ENCODE measurements around the gene PITPNC1. TPM values are rescaled to one million over a fixed set of nuclear protein-coding genes. Genes with fewer than 3 reads are reported as not detected.
"Not testable (repeated sequence)": the region's sequence is repeated elsewhere in the genome, so short reads cannot be mapped to it uniquely, and the experiment has no call there.

Gene PITPNC1
- total RNA-seq, 2 donors from 2014 or later, result 79.5 to 109 TPM

DNA sequence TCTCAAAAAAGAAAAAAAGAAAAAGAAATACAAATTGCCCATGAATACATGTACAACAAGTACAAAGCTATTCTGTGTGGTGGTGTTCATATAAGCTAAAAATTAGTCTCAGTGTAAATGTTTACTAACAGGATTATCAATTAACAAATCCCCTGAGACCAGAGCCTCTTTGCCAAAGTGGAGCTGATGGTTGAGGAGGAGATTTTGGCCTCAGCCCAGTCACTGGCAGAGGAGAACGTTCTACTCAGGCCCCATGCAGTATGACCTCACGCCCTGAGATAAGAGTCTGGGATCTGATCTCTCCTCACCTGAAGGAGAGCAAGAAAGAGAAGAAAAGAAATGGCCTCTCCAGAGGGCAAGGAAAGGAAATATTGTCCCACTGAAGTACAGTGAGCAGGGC, 305.1 kb downstream of the PITPNC1 start:
- peaks cover 17% of the 10 kb centered on the region for H3K4me1 Mint-ChIP-seq (ENCODE audit: low read depth)
- peaks cover 0 to 1% of the 10 kb centered on the region in 2 donors for H3K9me3 Mint-ChIP-seq
- peaks cover 0 to 1% of the 10 kb centered on the region in 2 donors for H3K36me3 Mint-ChIP-seq (ENCODE audit: insufficient read depth in 2 of 2)
- no peak overlapping the region for H3K4me3 Mint-ChIP-seq
- no peak overlapping the region for H3K27ac Mint-ChIP-seq
- no peak for ATAC-seq (replicated peaks in 1 of 2)
- no peak for DNase-seq
- no peaks in the 10 kb centered on the region for H3K27me3 Mint-ChIP-seq (ENCODE audit: low read depth)

DNA sequence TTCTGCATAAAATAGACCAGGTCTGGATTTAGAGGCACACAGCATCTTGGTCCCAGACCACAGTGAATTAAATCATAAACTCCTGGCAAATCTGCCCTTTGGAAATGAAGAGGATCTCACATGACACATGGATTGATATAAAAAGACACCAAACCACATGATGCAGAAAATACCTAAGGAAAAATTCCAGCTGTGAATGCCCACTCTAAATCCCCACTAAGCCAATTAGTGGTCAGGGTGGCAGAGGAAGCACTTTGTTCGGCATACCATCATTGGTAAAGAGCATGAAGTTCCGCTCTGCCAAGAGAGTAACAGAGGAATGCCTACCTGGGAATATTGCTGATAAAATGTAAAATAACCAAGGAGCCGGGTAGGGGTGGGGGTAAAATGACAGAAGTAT, 308.3 kb downstream of the PITPNC1 start:
- Mint-ChIP-seq H3K4me1 (ENCODE audit: low read depth) (peaks cover 4% of the 10 kb centered on the region), H3K27ac (no peak overlapping the region), H3K36me3 (ENCODE audit: insufficient read depth in 2 of 2) (no peaks in the 10 kb centered on the region), H3K9me3 (no peaks in the 10 kb centered on the region), H3K27me3 (ENCODE audit: low read depth) (no peaks in the 10 kb centered on the region), H3K4me3 (no peak overlapping the region)
- DNase-seq (no peak), ATAC-seq (replicated peaks in 1 of 2) (no peak)

DNA sequence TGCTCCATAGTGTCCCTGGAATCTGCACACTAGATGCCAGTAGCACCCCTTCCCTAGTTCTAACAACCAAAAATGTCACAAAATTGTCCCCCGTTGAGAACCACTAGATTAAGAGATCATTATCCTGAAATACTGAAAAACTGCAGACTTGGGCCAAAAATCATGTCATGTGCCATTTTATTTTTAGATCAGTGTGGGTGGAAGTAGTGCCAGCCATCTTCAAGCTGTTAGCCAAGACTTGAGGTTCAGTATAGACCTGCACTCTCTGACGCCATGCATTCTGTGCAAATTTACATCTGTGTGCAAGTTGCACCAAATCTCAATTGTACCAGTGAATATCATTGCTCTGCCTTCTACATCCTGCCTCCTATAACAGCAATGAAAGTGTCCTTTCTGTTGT, 309.2 kb downstream of the PITPNC1 start:
- DNase-seq, result no peak
- no peaks in the 10 kb centered on the region for H3K9me3 Mint-ChIP-seq
- no peaks in the 10 kb centered on the region for H3K27me3 Mint-ChIP-seq (ENCODE audit: low read depth)
- H3K4me3 Mint-ChIP-seq, result no peak overlapping the region
- H3K27ac Mint-ChIP-seq, result no peak overlapping the region
- no peaks in the 10 kb centered on the region for H3K36me3 Mint-ChIP-seq (ENCODE audit: insufficient read depth in 2 of 2)
- ATAC-seq (replicated peaks in 1 of 2), result no peak
- H3K4me1 Mint-ChIP-seq (ENCODE audit: low read depth), result no peaks in the 10 kb centered on the region

DNA sequence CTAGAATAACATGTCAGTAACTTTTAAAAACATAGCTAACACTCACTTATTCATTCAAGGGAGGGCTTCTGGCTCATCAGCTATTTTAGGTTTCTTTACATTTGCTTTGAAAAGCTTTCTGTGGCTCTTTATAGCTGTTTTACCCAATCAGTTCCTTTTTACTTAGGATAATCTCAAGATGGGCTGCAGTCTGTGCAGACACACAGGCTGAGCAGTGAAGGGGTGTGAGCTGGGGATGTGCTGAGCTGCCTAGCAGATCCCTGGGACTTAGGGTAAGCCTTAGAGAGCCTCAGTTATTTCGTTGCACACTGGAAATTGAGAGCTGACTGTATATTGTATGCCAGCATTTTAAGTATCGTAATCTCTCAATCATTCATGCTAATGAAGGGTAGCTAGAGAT, 310.4 kb downstream of the PITPNC1 start:
- ATAC-seq (replicated peaks in 1 of 2) (no peak), DNase-seq (no peak)
- Mint-ChIP-seq H3K27me3 (ENCODE audit: low read depth) (no peaks in the 10 kb centered on the region), H3K27ac (no peak overlapping the region), H3K36me3 (ENCODE audit: insufficient read depth in 2 of 2) (peaks cover 0 to 2% of the 10 kb centered on the region in 2 donors), H3K9me3 (no peaks in the 10 kb centered on the region), H3K4me3 (no peak overlapping the region), H3K4me1 (ENCODE audit: low read depth) (no peaks in the 10 kb centered on the region)

DNA sequence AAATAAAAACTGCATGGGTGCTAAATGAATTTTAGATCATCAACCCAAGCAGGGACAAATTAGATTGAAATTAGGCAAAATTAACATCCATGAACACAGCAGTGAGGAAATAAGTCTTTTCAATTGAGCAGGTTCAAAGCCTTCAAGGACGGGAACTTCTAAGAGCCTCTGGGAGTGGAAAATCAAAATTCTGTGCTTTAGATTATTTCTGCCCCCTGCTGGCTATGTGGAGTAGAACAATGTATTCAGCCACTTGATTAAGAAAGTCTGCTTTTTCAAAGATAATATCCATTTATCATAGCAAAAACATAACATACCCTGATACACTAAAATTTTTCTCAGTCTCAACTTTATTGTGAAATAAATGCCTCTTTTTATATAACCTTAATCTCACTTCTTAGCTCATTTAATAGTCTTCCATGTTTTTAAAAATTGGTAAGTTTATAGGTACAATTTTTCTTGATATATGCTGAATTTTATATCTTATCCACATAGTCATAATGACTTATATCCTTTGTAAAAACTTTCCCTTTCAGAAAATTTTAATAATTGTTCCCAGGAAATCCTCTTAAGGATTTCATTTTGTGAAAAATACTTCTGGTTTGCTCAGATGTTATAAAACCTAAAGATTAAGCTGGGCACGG, 312.6 kb downstream of the PITPNC1 start:
- H3K27ac Mint-ChIP-seq, result no peak overlapping the region
- H3K4me1 Mint-ChIP-seq (ENCODE audit: low read depth), result no peaks in the 10 kb centered on the region
- H3K27me3 Mint-ChIP-seq (ENCODE audit: low read depth), result no peaks in the 10 kb centered on the region
- H3K9me3 Mint-ChIP-seq, result no peaks in the 10 kb centered on the region
- ATAC-seq (replicated peaks in 1 of 2) (no peak), DNase-seq (peak; percentile 44 to 55)
- no peak overlapping the region for H3K4me3 Mint-ChIP-seq
- H3K36me3 Mint-ChIP-seq (ENCODE audit: insufficient read depth in 2 of 2), result peaks cover 0 to 2% of the 10 kb centered on the region in 2 donors

DNA sequence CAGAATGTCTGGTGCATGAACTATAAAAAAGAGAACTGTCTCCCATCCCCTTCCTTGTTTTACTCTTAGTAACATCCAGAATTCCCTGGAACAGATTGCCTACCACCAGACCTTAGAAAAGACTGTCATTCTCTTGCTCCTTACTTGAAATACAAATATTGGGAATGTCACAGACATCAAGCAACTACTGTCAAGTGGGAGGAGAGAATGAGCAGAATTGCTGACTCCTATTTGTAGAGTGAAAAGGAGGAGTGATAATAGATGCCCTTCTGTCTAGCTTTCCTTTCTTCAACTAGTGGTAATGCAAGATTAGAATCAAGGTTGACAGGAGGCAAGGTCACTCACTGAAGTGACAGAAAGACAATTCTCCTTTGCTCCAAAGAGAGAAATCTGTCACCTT, 316.7 kb downstream of the PITPNC1 start:
- Mint-ChIP-seq H3K4me3 (no peak overlapping the region), H3K4me1 (ENCODE audit: low read depth) (no peaks in the 10 kb centered on the region), H3K27me3 (ENCODE audit: low read depth) (no peaks in the 10 kb centered on the region), H3K27ac (no peak overlapping the region), H3K36me3 (ENCODE audit: insufficient read depth in 2 of 2) (peaks cover 0 to 2% of the 10 kb centered on the region in 2 donors), H3K9me3 (no peaks in the 10 kb centered on the region)
- no peak for DNase-seq
- no peak for ATAC-seq (replicated peaks in 1 of 2)

DNA sequence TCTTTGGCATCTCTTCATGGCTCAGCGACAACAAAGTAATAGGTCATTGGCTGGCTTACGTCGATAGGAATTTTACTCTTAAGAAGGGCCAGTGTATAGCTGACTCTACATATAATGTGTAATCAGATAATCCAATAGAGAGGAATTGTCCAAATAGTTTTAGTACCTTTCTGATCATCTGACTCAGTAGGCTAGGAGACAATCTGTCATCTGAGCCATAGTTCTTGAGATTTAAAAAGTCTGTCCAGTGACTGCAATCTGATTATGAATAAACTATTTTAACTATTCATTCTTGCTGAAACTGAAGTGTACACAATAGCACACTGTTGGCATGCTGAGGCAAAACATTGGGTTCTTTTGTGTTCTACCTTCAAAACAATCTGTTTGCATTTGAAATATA, 319.3 kb downstream of the PITPNC1 start:
- H3K27me3 Mint-ChIP-seq (ENCODE audit: low read depth), result no peaks in the 10 kb centered on the region
- no peak overlapping the region for H3K27ac Mint-ChIP-seq
- H3K36me3 Mint-ChIP-seq (ENCODE audit: insufficient read depth in 2 of 2), result peaks cover 0 to 2% of the 10 kb centered on the region in 2 donors
- DNase-seq, result no peak
- ATAC-seq (replicated peaks in 1 of 2), result no peak
- no peak overlapping the region for H3K4me3 Mint-ChIP-seq
- no peaks in the 10 kb centered on the region for H3K4me1 Mint-ChIP-seq (ENCODE audit: low read depth)
- no peaks in the 10 kb centered on the region for H3K9me3 Mint-ChIP-seq

DNA sequence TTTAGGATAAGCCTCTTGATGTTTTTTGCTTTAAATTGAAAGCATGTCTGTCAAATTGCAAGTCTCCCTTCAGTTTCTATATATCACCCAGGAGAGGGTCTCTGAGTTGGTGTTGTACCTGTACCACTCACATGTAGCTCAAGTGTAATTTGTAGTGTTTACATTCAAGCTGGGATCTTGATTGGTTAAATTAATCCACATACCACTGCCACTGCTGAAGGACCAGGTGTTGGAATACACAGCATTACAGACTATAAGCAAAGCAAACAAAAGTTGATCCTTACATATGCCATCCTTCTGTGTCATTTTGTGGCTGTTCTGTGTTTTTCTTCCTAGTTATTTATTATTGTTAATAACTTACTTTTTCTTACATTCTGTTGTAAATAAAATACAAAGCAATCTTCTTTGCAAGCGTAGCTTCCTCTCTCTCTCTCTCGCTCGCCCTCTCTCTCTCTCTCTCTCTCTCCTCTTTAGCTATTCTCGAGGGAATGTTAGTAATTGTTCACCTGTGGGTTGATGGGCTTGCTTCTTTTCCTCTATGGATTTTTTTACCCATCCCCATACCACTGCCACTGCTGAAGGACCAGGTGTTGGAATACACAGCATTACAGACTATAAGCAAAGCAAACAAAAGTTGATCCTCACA, 319.9 kb downstream of the PITPNC1 start:
- H3K36me3 Mint-ChIP-seq (ENCODE audit: insufficient read depth in 2 of 2), result no peaks in the 10 kb centered on the region
- H3K9me3 Mint-ChIP-seq, result no peaks in the 10 kb centered on the region
- no peaks in the 10 kb centered on the region for H3K4me1 Mint-ChIP-seq (ENCODE audit: low read depth)
- H3K27me3 Mint-ChIP-seq (ENCODE audit: low read depth), result no peaks in the 10 kb centered on the region
- no peak overlapping the region for H3K4me3 Mint-ChIP-seq
- no peak for ATAC-seq (replicated peaks in 1 of 2)
- H3K27ac Mint-ChIP-seq, result no peak overlapping the region
- DNase-seq, result no peak

DNA sequence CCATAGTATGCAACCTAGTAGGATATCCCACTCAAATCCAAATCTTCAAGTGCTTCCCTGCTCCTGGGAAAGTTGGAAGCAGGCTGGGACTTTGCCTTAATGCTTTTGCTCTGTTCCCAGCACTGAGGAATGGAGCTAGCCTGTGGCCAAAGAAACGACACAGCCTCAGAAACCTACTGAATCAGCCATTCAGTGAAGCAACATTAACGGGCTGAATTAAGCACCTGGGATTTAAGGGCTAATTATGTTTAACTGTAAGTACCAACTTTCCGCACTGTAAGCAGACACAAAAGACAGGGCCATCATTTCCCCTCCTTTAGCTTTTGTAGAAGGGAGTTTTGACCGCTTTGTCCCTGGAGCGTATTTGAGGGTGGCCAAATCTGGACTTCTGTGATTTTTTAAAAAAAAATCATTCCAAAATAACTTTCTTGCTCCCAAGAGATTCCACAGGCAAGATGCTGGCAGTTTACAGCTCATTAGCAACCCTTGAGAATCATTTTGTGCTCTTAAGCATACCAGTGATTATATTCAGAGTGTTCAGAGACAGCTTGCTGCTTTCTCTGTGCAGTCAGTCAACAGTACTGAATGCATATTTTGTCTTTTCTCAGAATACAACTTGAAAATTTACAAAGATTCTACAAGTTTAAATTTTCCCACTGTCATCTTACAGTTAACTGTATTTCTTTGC, 323.1 kb downstream of the PITPNC1 start:
- no peak for DNase-seq
- Mint-ChIP-seq H3K27me3 (ENCODE audit: low read depth) (peaks cover 7% of the 10 kb centered on the region), H3K9me3 (no peaks in the 10 kb centered on the region), H3K4me1 (ENCODE audit: low read depth) (no peaks in the 10 kb centered on the region), H3K36me3 (ENCODE audit: insufficient read depth in 2 of 2) (no peaks in the 10 kb centered on the region), H3K4me3 (no peak overlapping the region), H3K27ac (peak overlapping the region; percentile 55)
- no peak for ATAC-seq (replicated peaks in 1 of 2)

DNA sequence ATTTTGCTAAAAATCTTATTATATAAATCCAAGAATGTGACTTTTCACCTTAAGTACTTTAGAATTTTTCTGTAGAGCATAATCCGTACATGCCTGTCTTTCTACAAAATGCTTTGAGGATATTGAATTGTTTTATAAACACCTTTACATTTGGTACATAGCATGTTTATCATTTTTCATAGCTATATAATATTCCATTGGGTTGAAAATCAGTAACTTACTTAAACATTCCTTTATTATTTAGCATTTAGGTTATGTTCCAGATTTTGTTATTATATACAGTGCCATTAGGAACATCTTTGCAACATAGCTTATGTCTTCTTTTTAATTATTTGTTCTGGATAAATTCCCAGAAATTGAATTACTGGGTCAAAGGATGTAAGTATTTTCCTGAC, 323.6 kb downstream of the PITPNC1 start:
- ATAC-seq (replicated peaks in 1 of 2) (no peak), DNase-seq (no peak)
- H3K4me1 Mint-ChIP-seq (ENCODE audit: low read depth), result no peaks in the 10 kb centered on the region
- H3K27ac Mint-ChIP-seq, result no peak overlapping the region
- H3K36me3 Mint-ChIP-seq (ENCODE audit: insufficient read depth in 2 of 2), result no peaks in the 10 kb centered on the region
- H3K9me3 Mint-ChIP-seq, result no peaks in the 10 kb centered on the region
- H3K4me3 Mint-ChIP-seq, result no peak overlapping the region
- H3K27me3 Mint-ChIP-seq (ENCODE audit: low read depth), result peaks cover 7% of the 10 kb centered on the region

DNA sequence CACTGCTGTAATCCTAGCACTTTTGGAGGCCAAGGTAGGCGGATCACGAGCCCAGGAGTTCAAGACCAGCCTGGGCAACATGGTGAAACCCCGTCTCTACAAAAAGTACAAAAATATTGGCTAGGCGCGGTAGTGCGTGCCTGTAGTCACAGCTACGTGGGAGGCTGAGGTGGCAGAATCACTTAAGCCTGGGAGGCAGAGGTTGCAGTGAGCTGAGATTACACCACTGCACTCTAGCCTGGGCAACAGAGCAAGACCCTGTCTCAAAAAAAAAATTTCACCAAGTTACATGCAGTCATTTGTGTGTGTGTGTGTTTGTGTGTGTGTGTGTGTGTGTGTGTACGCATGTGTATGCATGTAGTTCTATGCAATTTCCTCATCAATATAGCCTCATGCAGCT, 325.8 kb downstream of the PITPNC1 start:
- H3K27me3 Mint-ChIP-seq (ENCODE audit: low read depth); H3K36me3 Mint-ChIP-seq (ENCODE audit: insufficient read depth in 2 of 2): not testable (repeated sequence)

DNA sequence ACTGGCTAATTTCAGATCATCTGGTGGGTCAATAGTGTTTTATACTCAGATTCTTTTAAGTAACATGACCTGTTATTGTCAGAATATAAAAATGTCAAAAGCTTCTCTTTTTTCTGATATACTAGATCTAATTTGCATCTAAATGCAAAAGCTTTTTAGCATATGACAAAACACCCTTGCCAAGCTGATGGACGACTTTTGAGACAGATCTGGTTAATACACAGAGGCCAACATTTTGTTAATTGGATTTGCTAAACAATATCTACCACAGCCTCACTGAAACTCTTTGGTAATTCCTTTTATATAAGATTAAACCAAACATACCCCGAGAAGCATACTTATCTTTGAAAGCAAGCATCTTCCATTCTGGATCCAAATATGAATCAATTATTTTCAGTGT, 330.4 kb downstream of the PITPNC1 start:
- peaks cover 12% of the 10 kb centered on the region for H3K27me3 Mint-ChIP-seq (ENCODE audit: low read depth)

More for the DNA sequence above, 325.8 kb downstream of the PITPNC1 start:
- H3K4me1 Mint-ChIP-seq (ENCODE audit: low read depth); H3K9me3 Mint-ChIP-seq; H3K27ac Mint-ChIP-seq; DNase-seq; H3K4me3 Mint-ChIP-seq; ATAC-seq (replicated peaks in 1 of 2): not testable (repeated sequence)

DNA sequence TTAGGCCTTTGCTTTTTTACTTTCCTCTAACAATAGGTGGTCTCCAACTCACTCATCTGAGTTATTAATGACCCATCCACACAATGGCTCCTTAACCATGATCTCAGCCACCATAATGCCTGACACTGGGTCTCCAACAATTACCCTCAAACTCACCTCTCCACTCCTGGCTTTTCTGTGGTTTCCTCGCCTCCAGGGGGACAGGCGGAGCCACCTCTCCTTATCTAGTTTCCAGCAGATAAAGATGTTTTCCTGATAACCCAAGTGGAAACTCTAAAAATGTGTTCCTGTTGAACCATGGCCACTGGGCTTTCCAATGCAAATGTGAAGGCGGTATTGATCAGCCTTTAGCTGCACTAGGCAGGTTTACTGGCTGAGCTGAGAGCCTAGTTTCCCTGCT, 331.3 kb downstream of the PITPNC1 start:
- Mint-ChIP-seq H3K27me3 (ENCODE audit: low read depth) (peaks cover 13% of the 10 kb centered on the region), H3K9me3 (no peaks in the 10 kb centered on the region)

More for the DNA sequence above, 330.4 kb downstream of the PITPNC1 start:
- Mint-ChIP-seq H3K4me3 (no peak overlapping the region), H3K36me3 (ENCODE audit: insufficient read depth in 2 of 2) (no peaks in the 10 kb centered on the region), H3K4me1 (ENCODE audit: low read depth) (no peaks in the 10 kb centered on the region), H3K27ac (no peak overlapping the region), H3K9me3 (no peaks in the 10 kb centered on the region)
- ATAC-seq (replicated peaks in 1 of 2), result no peak
- DNase-seq, result no peak

More for the DNA sequence above, 331.3 kb downstream of the PITPNC1 start:
- H3K36me3 Mint-ChIP-seq (ENCODE audit: insufficient read depth in 2 of 2), result no peaks in the 10 kb centered on the region
- ATAC-seq (replicated peaks in 1 of 2) (no peak), DNase-seq (no peak)
- no peak overlapping the region for H3K4me3 Mint-ChIP-seq
- no peaks in the 10 kb centered on the region for H3K4me1 Mint-ChIP-seq (ENCODE audit: low read depth)
- no peak overlapping the region for H3K27ac Mint-ChIP-seq
